CD4-positive, alpha-beta memory T cell (primary cell): Measurements from ENCODE around the gene DAPK2. TPM values are rescaled to one million over a fixed set of nuclear protein-coding genes. Genes with fewer than 3 reads are reported as not detected.

ENCODE experiments used
- CTCF ChIA-PET: fragments of 350-600 bp; sonication (Branson Sonifier 250); formaldehyde crosslinking; loops from one replicate; lab custom pipeline; 2021; ENCODE audit warnings: inconsistent platforms; ENCODE audit not compliant: partially characterized antibody; lab: Charles Lee
- POLR2A ChIA-PET: fragments of 350-600 bp; sonication (Branson Sonifier 250); formaldehyde crosslinking; loops from one replicate; lab custom pipeline; 2021; ENCODE audit not compliant: partially characterized antibody; lab: Charles Lee
- DNase-seq, 5 donors: peaks; one replicate each; pipeline versions ENCODE4 v3.0.0 to v3.0.0-alpha.2; 2020 to 2022; ENCODE audit warnings: mixed read lengths in 1 of 5
- H3K27ac ChIP-seq: one replicate; pipeline ENCODE4 v1.7.0; 2013; ENCODE audit warnings: low read depth, low read length
- H3K27me3 ChIP-seq: 2 replicates; pipeline ENCODE4 v1.7.0; 2013; ENCODE audit warnings: mild to moderate bottlenecking, low read length, moderate library complexity; ENCODE audit not compliant: insufficient read depth
- H3K36me3 ChIP-seq: 2 replicates; pipeline ENCODE4 v1.7.0; 2013; ENCODE audit warnings: mild to moderate bottlenecking, low read length, moderate library complexity; ENCODE audit not compliant: insufficient read depth
- H3K4me1 ChIP-seq: 2 replicates; pipeline ENCODE4 v1.7.0; 2013; ENCODE audit warnings: mild to moderate bottlenecking, low read length, moderate library complexity; ENCODE audit not compliant: insufficient read depth
- H3K4me3 ChIP-seq, 2 donors: one replicate each; pipeline ENCODE4 v1.7.0; 2013; ENCODE audit warnings: low read length in 2 of 2, mild to moderate bottlenecking in 1 of 2
- H3K9me3 ChIP-seq, 2 donors: one replicate each; pipeline ENCODE4 v1.7.0; 2013; ENCODE audit warnings: low read length in 2 of 2, control low read depth in 1 of 2; ENCODE audit not compliant: control insufficient read depth in 1 of 2
- H3K27ac Mint-ChIP-seq, 7 donors: one replicate each; pipeline ENCODE4 v1.8.0; 2020 to 2021; ENCODE audit warnings: mixed read lengths in 7 of 7, mild to moderate bottlenecking in 6 of 7, inconsistent platforms in 3 of 7, moderate library complexity in 3 of 7
- H3K27me3 Mint-ChIP-seq, 2 donors: one replicate each; pipeline ENCODE4 v1.8.0; 2020 to 2021; ENCODE audit warnings: mixed read lengths in 2 of 2
- H3K36me3 Mint-ChIP-seq, 2 donors: one replicate each; pipeline ENCODE4 v1.8.0; 2020 to 2021; ENCODE audit warnings: mixed read lengths in 2 of 2, inconsistent platforms in 1 of 2, mild to moderate bottlenecking in 1 of 2
- H3K4me1 Mint-ChIP-seq, 4 donors: one replicate each; pipeline ENCODE4 v1.8.0; 2020 to 2021; ENCODE audit warnings: mixed read lengths in 4 of 4, mild to moderate bottlenecking in 1 of 4
- H3K4me3 Mint-ChIP-seq, 8 donors: one replicate each; pipeline ENCODE4 v1.8.0; 2020 to 2021; ENCODE audit warnings: mixed read lengths in 8 of 8, mild to moderate bottlenecking in 7 of 8, moderate library complexity in 6 of 8, inconsistent platforms in 3 of 8
- H3K9me3 Mint-ChIP-seq, 8 donors: one replicate each; pipeline ENCODE4 v1.8.0; 2020 to 2021; ENCODE audit warnings: mixed read lengths in 8 of 8, mild to moderate bottlenecking in 5 of 8, inconsistent platforms in 3 of 8, moderate library complexity in 1 of 8
- intact Hi-C: fragments of 100-400 bp; cut with micrococcal nuclease; formaldehyde crosslinking; loops from one replicate; pipeline ENCODE4 v1.15.1; 2023
- polyA plus RNA-seq, 2 donors: library from polyadenylated mRNA; unstranded; fragments of 300-500 nt; fragmentation: Illumina TruSeq; gene quantifications; one replicate each; pipeline ENCODE4 v1.2.3, GENCODE V29; 2021
- total RNA-seq, 2 experiments: library from RNA; stranded (reverse); gene quantifications; one replicate each; pipeline ENCODE4 v1.2.3, GENCODE V29; 2021

The DAPK2 gene
- total and polyA plus RNA-seq, 4 experiments from 2014 or later, result 0.93 to 2.9 (median 2.3) TPM; not detected in 1

DNA sequence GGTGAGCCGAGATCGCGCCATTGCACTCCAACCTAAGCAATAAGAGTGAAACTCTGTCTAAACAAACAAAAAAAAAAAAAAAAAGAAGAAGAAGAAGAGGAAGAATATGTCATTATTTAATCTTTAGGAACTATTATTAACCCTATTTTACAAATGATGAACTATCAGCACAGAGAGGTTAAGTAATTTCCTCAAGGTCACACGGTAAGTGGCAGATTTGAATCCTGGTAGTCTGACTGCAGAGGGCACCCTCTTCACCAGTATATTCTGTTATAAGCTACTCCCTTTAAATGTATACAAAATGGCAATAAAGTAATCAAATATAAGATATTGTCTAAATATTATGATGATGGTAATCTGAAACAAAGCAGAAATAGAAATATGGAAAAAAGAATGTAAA is 135.1 kb downstream of the DAPK2 start:
- H3K36me3 Mint-ChIP-seq, result no peaks in the 10 kb centered on the region
- CTCF ChIA-PET, result interaction anchor here (1.0 to 2.3 kb wide), 3 partner anchors 10 to 34 kb away, joined by 3 to 10 read pairs (median 3); no protein-coding TSS in a partner anchor
- no peak overlapping the region for H3K4me3 Mint-ChIP-seq

DNA sequence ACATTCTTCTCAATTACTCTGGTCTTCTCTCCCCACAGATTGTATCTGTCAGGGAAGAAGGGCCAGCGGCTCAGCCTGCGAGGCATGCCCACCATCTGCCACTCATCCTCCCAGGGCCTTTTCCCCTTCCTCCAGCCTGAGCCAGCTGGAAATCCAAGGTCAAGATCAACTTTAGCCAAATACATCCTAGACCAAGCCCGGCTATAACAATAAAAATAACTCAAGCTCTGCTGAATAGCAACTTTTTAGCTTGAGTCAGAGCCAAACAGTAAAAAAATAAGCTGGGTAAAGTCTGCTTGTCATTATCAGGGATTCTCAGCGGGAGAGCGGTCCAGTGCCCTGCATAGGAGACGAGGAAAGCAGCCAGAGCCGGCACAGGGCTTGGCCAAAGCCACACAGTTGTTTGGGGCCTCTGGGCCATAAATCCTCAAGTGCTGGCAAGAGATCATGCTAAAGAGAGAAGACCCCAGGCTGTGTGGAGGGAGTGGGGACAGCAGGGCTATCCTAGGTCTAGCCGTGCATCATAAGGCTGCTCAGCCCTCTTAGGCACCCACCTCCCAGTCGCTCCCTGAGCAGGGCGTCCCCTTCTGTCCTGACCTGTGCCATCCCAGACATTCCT is 136.4 kb downstream of the DAPK2 start:
- Mint-ChIP-seq H3K4me3 (no peak overlapping the region), H3K27ac (peak overlapping the region in 1 of 7 donors; percentile 42), H3K27me3 (no peaks in the 10 kb centered on the region), H3K9me3 (no peaks in the 10 kb centered on the region), H3K4me1 (peaks cover 13 to 23% (median 17%) of the 10 kb centered on the region in 4 donors), H3K36me3 (no peaks in the 10 kb centered on the region)
- peaks cover 22% of the 10 kb centered on the region for H3K4me1 ChIP-seq
- CTCF ChIA-PET, result interaction anchor here (1.4 kb wide), 1 partner anchor 101 kb away, joined by 7 read pairs; no protein-coding TSS in a partner anchor
- H3K27me3 ChIP-seq, result no peaks in the 10 kb centered on the region
- POLR2A ChIA-PET, result no interaction called here
- no peaks in the 10 kb centered on the region for H3K9me3 ChIP-seq
- H3K4me3 ChIP-seq, result no peak overlapping the region
- DNase-seq, result no peak
- no peak overlapping the region for H3K27ac ChIP-seq
- no peaks in the 10 kb centered on the region for H3K36me3 ChIP-seq
- intact Hi-C loops, result no loop called here

More for the DNA sequence above, 135.1 kb downstream of the DAPK2 start:
- Histone ChIP-seq H3K4me1 (peaks cover 10% of the 10 kb centered on the region), H3K27ac (no peak overlapping the region), H3K27me3 (no peaks in the 10 kb centered on the region), H3K9me3 (no peaks in the 10 kb centered on the region), H3K36me3 (no peaks in the 10 kb centered on the region), H3K4me3 (no peak overlapping the region)
- Mint-ChIP-seq H3K27ac (no peak overlapping the region), H3K9me3 (no peaks in the 10 kb centered on the region), H3K27me3 (no peaks in the 10 kb centered on the region), H3K4me1 (peaks cover 6 to 11% (median 9%) of the 10 kb centered on the region in 4 donors)
- DNase-seq, result no peak
- intact Hi-C loops, result no loop called here
- POLR2A ChIA-PET, result no interaction called here

DNA sequence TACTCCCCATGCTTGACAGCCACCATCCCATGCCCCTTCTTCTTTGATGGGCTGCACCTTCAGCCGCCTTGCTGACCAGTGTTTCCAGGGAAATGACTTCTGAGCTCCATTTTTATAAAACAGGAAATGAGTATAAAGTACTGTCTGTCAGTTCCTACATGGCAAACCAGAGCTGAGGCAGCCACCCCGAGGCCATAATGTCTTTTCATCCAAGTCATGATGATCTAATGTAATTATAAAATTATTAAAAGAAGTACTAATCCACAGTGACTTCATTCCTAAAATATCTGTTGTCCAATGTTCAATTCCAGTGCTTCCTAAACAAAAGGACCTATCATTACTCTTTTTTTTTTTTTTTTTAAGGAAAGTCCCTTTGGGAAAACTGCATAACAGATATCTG is 137.3 kb downstream of the DAPK2 start:
- H3K36me3 ChIP-seq, result no peaks in the 10 kb centered on the region
- H3K4me3 Mint-ChIP-seq, result no peak overlapping the region
- ChIA-PET POLR2A (interaction anchor here (0.7 kb wide), 1 partner anchor 12 kb away, joined by 3 read pairs; no protein-coding TSS in a partner anchor), CTCF (interaction anchor here (0.9 to 1.6 kb wide), 4 partner anchors 9 to 102 kb away, joined by 3 to 7 read pairs (median 4); no protein-coding TSS in a partner anchor)
- H3K9me3 Mint-ChIP-seq, result no peaks in the 10 kb centered on the region
- peaks cover 22% of the 10 kb centered on the region for H3K4me1 ChIP-seq
- no peak for DNase-seq
- H3K27ac Mint-ChIP-seq, result no peak overlapping the region
- no peaks in the 10 kb centered on the region for H3K27me3 Mint-ChIP-seq
- H3K36me3 Mint-ChIP-seq, result no peaks in the 10 kb centered on the region
- no peaks in the 10 kb centered on the region for H3K9me3 ChIP-seq
- intact Hi-C loops, result no loop called here
- no peak overlapping the region for H3K27ac ChIP-seq
- H3K4me1 Mint-ChIP-seq, result peaks cover 13 to 28% (median 22%) of the 10 kb centered on the region in 4 donors
- H3K4me3 ChIP-seq, result no peak overlapping the region
- H3K27me3 ChIP-seq, result no peaks in the 10 kb centered on the region

DNA sequence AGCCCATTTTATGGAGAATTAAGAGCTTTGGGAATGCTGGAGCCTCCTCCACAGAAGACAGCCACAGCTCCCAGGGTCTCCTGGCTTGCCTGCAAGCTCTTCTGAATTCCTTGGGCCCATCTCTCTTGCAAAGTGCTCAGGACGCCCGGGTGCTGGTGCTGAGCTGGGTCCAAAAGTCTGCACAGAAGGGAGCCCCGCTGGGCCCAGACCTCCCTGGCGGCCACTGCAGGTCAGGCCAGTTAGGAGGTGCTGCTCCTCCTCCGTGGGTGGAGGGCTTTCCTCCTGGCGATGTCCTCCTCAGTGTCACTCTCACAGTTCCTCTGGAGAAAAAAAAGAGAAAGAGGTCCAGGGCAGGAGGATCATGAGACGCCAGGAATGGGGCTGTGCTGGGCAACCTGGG is 138.0 kb downstream of the DAPK2 start:
- peak overlapping the region in 1 of 7 donors; percentile 68 for H3K27ac Mint-ChIP-seq
- ChIA-PET CTCF (interaction anchor here (1.1 to 1.6 kb wide), 2 partner anchors 16 to 18 kb away, joined by 4 to 5 read pairs; no protein-coding TSS in a partner anchor), POLR2A (interaction anchor here (0.6 kb wide), 1 partner anchor 75 kb away, joined by 3 read pairs; no protein-coding TSS in a partner anchor)
- peaks cover 13 to 28% (median 22%) of the 10 kb centered on the region in 4 donors for H3K4me1 Mint-ChIP-seq
- no peak overlapping the region for H3K4me3 ChIP-seq
- intact Hi-C loops, result no loop called here
- H3K27me3 Mint-ChIP-seq, result no peaks in the 10 kb centered on the region
- no peaks in the 10 kb centered on the region for H3K27me3 ChIP-seq
- no peaks in the 10 kb centered on the region for H3K36me3 ChIP-seq
- DNase-seq, result no peak
- no peaks in the 10 kb centered on the region for H3K9me3 Mint-ChIP-seq
- no peaks in the 10 kb centered on the region for H3K9me3 ChIP-seq
- H3K27ac ChIP-seq, result no peak overlapping the region
- peaks cover 22% of the 10 kb centered on the region for H3K4me1 ChIP-seq
- no peaks in the 10 kb centered on the region for H3K36me3 Mint-ChIP-seq
- H3K4me3 Mint-ChIP-seq, result no peak overlapping the region

DNA sequence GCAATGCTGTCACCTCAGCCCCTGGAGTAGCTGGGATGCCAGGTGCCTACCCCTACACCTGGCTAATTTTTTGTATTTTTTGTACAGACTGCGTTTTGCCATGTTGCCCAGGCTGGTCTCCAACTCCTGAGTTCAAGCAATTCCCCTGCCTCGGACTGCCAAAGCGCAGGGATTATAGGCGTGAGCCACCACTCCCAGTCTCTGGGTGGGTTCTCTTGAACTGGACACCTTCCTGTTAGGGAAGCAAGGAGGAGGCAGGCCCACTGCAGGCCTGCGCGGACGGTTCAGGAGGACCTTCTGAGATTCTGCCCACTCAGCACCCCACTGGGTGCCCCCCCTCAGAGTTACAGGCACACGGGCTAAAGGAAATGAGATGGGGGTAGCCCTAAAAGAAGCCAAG is 138.8 kb downstream of the DAPK2 start:
- intact Hi-C loops, result no loop called here
- CTCF ChIA-PET, result no interaction called here
- H3K27ac Mint-ChIP-seq, result peak overlapping the region in 2 of 7 donors; percentile 35 to 53

DNA sequence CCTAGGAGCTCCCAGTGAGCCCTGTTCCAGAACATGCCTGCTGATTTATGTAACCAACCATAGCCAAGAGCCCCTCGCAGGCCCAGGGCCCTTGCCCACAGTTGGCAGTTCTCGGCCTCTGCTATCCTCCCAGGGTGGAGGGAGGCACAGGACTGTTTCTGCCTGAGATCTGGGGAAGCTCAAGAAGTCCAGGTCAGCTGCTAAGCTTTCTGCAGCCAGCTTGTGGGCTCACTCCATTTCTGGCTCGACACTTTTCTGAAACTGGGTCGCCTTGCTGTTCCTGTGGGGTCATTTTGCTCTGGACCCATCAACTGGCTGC is 140.1 kb downstream of the DAPK2 start:
- ChIA-PET POLR2A (interaction anchor here (0.6 to 3.4 kb wide), 4 partner anchors 11 to 104 kb away, joined by 3 to 11 read pairs (median 4); partner anchors contain the start of gene HERC1), CTCF (interaction anchor here (0.7 to 2.0 kb wide), 3 partner anchors 14 to 104 kb away, joined by 3 to 10 read pairs (median 6); no protein-coding TSS in a partner anchor)
- Histone ChIP-seq H3K4me3 (no peak overlapping the region), H3K27ac (peak overlapping the region; percentile 34), H3K36me3 (no peaks in the 10 kb centered on the region), H3K27me3 (no peaks in the 10 kb centered on the region), H3K9me3 (no peaks in the 10 kb centered on the region), H3K4me1 (peaks cover 22% of the 10 kb centered on the region)
- Mint-ChIP-seq H3K4me1 (peaks cover 13 to 28% (median 22%) of the 10 kb centered on the region in 4 donors), H3K36me3 (no peaks in the 10 kb centered on the region), H3K27me3 (no peaks in the 10 kb centered on the region), H3K27ac (peak overlapping the region; percentile 73 to 95 (median 92)), H3K4me3 (peak overlapping the region in 6 of 8 donors; percentile 8 to 65 (median 51)), H3K9me3 (no peaks in the 10 kb centered on the region)
- intact Hi-C loops, result no loop called here
- DNase-seq, result no peak

More for the DNA sequence above, 138.8 kb downstream of the DAPK2 start:
- no peaks in the 10 kb centered on the region for H3K9me3 Mint-ChIP-seq
- DNase-seq, result no peak
- Histone ChIP-seq H3K9me3 (no peaks in the 10 kb centered on the region), H3K4me3 (no peak overlapping the region), H3K36me3 (no peaks in the 10 kb centered on the region), H3K4me1 (peaks cover 22% of the 10 kb centered on the region), H3K27ac (no peak overlapping the region), H3K27me3 (no peaks in the 10 kb centered on the region)
- no peaks in the 10 kb centered on the region for H3K27me3 Mint-ChIP-seq
- H3K36me3 Mint-ChIP-seq, result no peaks in the 10 kb centered on the region
- peaks cover 13 to 28% (median 22%) of the 10 kb centered on the region in 4 donors for H3K4me1 Mint-ChIP-seq
- POLR2A ChIA-PET, result interaction anchor here (0.9 kb wide), 1 partner anchor 38 kb away, joined by 3 read pairs; no protein-coding TSS in a partner anchor
- H3K4me3 Mint-ChIP-seq, result no peak overlapping the region
